ENCODE measurements around the gene PTPRE.
A peak's percentile ranks its signal among the peaks of the same experiment; 100 is the strongest.

PTPRE gene

GRCh38 chr10:127889605-127890195, 17.2 kb upstream of the PTPRE start:
- DNase-seq = peak; percentile 70
- no peak for TF ChIP-seq CTCF (IDR thresholded peaks at IDR 0.05; ENCODE audit: low read depth, low read length, missing control alignments)
- in situ Hi-C loops (cut with HindIII; ENCODE audit: low pct_ligation_motif_present, low sequenced_read_pairs) = no loop called here
- peak overlapping the region; percentile 77 for H3K27ac ChIP-seq
- no peaks in the 10 kb centered on the region for H3K27me3 ChIP-seq (replicated peaks)
- no peak overlapping the region for H3K4me3 ChIP-seq (ENCODE audit: low read depth, low read length)
- H3K36me3 ChIP-seq (replicated peaks) = no peaks in the 10 kb centered on the region

- no peak for DNase-seq
- H3K36me3 ChIP-seq (replicated peaks) = no peaks in the 10 kb centered on the region
- no peak overlapping the region for H3K4me3 ChIP-seq (ENCODE audit: low read depth, low read length)
- in situ Hi-C loops (cut with HindIII; ENCODE audit: low pct_ligation_motif_present, low sequenced_read_pairs) = no loop called here
- no peak for TF ChIP-seq CTCF (IDR thresholded peaks at IDR 0.05; ENCODE audit: low read depth, low read length, missing control alignments)
- H3K27ac ChIP-seq = no peak overlapping the region
- H3K27me3 ChIP-seq (replicated peaks) = no peaks in the 10 kb centered on the region
These were observed 16.7 kb upstream of the PTPRE start for GRCh38 chr10:127890216-127890615.

- Histone ChIP-seq H3K27me3 (replicated peaks) (no peaks in the 10 kb centered on the region), H3K27ac (no peak overlapping the region), H3K36me3 (replicated peaks) (no peaks in the 10 kb centered on the region), H3K4me3 (ENCODE audit: low read depth, low read length) (no peak overlapping the region)
- DNase-seq = no peak
- TF ChIP-seq CTCF (IDR thresholded peaks at IDR 0.05; ENCODE audit: low read depth, low read length, missing control alignments) = no peak
- in situ Hi-C loops (cut with HindIII; ENCODE audit: low pct_ligation_motif_present, low sequenced_read_pairs) = no loop called here
These were observed 16.0 kb upstream of the PTPRE start for GRCh38 chr10:127890832-127891334.

- in situ Hi-C loops (cut with HindIII; ENCODE audit: low pct_ligation_motif_present, low sequenced_read_pairs) = no loop called here
- H3K27ac ChIP-seq = no peak within 1 kb of the TSS
- TF ChIP-seq CTCF (IDR thresholded peaks at IDR 0.05; ENCODE audit: low read depth, low read length, missing control alignments) = no peak
These were observed 14.2 kb upstream of the PTPRE start, which contains the start of gene CLRN3 for GRCh38 chr10:127892743-127893142. CLRN3 (minus strand) TSS chr10:127892941; CDS start chr10:127892784, 157 bp downstream.

GRCh38 chr10:127894146-127894545, 12.8 kb upstream of the PTPRE start:
- in situ Hi-C loops (cut with HindIII; ENCODE audit: low pct_ligation_motif_present, low sequenced_read_pairs) = no loop called here
- no peak overlapping the region for H3K4me3 ChIP-seq (ENCODE audit: low read depth, low read length)
- H3K36me3 ChIP-seq (replicated peaks) = no peaks in the 10 kb centered on the region
- H3K27ac ChIP-seq = no peak overlapping the region
- H3K27me3 ChIP-seq (replicated peaks) = no peaks in the 10 kb centered on the region
- DNase-seq = peak; percentile 25
- no peak for TF ChIP-seq CTCF (IDR thresholded peaks at IDR 0.05; ENCODE audit: low read depth, low read length, missing control alignments)

More at GRCh38 chr10:127892743-127893142, 14.2 kb upstream of the PTPRE start, which contains the start of gene CLRN3:
- no peak for DNase-seq
- no peaks in the 10 kb centered on the region for H3K36me3 ChIP-seq (replicated peaks)
- no peak within 1 kb of the TSS for H3K4me3 ChIP-seq (ENCODE audit: low read depth, low read length)
- no peaks in the 10 kb centered on the region for H3K27me3 ChIP-seq (replicated peaks)

- H3K36me3 ChIP-seq (replicated peaks) = no peaks in the 10 kb centered on the region
- no peak for TF ChIP-seq CTCF (IDR thresholded peaks at IDR 0.05; ENCODE audit: low read depth, low read length, missing control alignments)
- no peaks in the 10 kb centered on the region for H3K27me3 ChIP-seq (replicated peaks)
- H3K27ac ChIP-seq = no peak overlapping the region
- no peak for DNase-seq
- in situ Hi-C loops (cut with HindIII; ENCODE audit: low pct_ligation_motif_present, low sequenced_read_pairs) = no loop called here
- no peak overlapping the region for H3K4me3 ChIP-seq (ENCODE audit: low read depth, low read length)
These were observed 10.3 kb upstream of the PTPRE start for GRCh38 chr10:127896590-127896989.

Data from brain microvascular endothelial cell (primary cell).